ENCODE data around the gene PSMD11. TPM values are rescaled to one million over a fixed set of nuclear protein-coding genes. Genes with fewer than 3 reads are reported as not detected.

Gene PSMD11
- total RNA-seq, 1 donor from 2014 or later = 94.9 TPM

DNA sequence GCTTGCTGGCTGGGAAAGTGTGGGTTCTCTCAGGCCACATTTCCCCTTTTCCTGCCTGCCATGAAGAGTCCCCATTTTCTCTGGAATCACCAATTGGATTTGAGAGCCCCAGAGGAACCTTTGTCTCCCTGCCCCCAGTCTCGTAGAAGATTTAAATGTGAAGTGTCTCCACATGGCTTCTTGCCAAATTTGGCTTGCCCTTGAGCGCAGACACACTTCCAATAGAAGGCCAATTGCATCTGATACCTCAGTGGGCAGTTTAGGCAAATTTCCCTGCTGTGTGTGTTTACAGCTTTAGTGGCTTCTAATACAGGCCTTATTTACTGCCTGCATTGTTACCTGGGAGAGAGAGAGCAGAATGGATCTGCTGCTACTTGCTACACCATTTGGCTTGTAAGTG is 72.1 kb downstream of the PSMD11 start:
- DNase-seq (ENCODE audit: low spot score in 2 of 2, unreplicated experiment in 2 of 2) = no peak
- H3K4me1 Mint-ChIP-seq = peaks cover 26% of the 10 kb centered on the region
- TF ChIP-seq, protein P1, sequence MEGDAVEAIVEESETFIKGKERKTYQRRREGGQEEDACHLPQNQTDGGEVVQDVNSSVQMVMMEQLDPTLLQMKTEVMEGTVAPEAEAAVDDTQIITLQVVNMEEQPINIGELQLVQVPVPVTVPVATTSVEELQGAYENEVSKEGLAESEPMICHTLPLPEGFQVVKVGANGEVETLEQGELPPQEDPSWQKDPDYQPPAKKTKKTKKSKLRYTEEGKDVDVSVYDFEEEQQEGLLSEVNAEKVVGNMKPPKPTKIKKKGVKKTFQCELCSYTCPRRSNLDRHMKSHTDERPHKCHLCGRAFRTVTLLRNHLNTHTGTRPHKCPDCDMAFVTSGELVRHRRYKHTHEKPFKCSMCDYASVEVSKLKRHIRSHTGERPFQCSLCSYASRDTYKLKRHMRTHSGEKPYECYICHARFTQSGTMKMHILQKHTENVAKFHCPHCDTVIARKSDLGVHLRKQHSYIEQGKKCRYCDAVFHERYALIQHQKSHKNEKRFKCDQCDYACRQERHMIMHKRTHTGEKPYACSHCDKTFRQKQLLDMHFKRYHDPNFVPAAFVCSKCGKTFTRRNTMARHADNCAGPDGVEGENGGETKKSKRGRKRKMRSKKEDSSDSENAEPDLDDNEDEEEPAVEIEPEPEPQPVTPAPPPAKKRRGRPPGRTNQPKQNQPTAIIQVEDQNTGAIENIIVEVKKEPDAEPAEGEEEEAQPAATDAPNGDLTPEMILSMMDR (IDR thresholded peaks at IDR 0.05; ENCODE audit: unreplicated experiment) = no peak
- no peaks in the 10 kb centered on the region for H3K27me3 Mint-ChIP-seq (ENCODE audit: low read depth)
- H3K27ac Mint-ChIP-seq = no peak overlapping the region
- H3K9me3 Mint-ChIP-seq = no peaks in the 10 kb centered on the region
- H3K36me3 Mint-ChIP-seq = no peaks in the 10 kb centered on the region
- H3K4me3 Mint-ChIP-seq = no peak overlapping the region

DNA sequence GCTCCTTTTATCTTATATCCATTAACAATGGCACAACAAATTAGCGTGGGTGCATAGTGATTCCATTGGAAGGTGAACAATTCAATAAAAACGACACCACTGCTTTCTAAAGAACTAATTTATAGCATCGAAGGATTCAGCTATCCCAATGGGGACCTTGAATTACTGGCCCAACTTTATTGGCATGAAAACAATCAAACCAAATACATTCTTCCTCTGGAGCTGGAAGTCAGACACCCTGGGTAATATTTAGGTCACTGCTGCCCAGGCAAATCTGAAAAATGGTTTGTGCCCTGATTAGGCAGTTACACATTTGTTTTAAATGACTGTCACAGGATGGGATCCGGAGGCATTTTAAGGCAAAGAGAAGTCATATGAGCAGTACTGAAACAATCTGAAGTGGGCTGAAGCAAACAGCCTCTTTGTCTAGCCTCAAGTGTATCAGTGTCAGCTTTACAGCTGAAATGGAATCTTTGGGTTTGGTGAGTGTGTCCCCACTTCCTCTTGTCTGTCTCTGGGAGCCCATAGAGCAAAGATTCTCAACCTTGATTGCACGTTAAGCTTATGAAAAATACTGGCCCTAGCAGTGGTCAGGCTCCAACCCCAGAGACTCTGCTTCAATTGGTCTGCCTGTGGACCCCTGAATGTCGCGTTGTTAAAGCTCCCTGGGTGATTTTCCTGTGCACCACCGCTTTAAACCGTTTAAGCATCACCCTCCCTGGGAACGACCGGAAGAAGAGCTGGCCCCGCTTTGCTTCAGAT is 72.8 kb downstream of the PSMD11 start:
- no peaks in the 10 kb centered on the region for H3K36me3 Mint-ChIP-seq
- no peaks in the 10 kb centered on the region for H3K27me3 Mint-ChIP-seq (ENCODE audit: low read depth)
- no peak overlapping the region for H3K27ac Mint-ChIP-seq
- peaks cover 26% of the 10 kb centered on the region for H3K4me1 Mint-ChIP-seq
- DNase-seq (ENCODE audit: low spot score in 2 of 2, unreplicated experiment in 2 of 2) = no peak
- H3K4me3 Mint-ChIP-seq = no peak overlapping the region
- no peaks in the 10 kb centered on the region for H3K9me3 Mint-ChIP-seq
- TF ChIP-seq, protein P1 (IDR thresholded peaks at IDR 0.05; ENCODE audit: unreplicated experiment) = no peak

DNA sequence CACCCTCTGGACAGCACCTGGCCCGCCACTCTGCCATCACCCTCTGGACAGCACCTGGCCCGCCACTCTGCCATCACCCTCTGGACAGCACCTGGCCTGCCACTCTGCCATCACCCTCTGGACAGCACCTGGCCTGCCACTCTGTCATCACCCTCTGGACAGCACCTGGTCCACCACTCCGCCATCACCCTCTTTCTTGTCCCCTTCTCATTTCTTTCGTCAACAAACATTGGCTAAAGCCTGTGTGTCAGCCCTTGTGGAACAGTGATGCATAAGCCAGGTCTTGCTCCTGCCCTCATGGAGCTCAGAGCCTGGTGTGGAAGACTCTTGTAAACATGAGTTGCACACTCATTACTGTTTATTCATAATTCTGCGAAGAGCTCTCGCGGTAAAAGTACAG is 73.7 kb downstream of the PSMD11 start:
- Mint-ChIP-seq H3K27me3 (ENCODE audit: low read depth) (no peaks in the 10 kb centered on the region), H3K9me3 (no peaks in the 10 kb centered on the region), H3K36me3 (no peaks in the 10 kb centered on the region), H3K4me3 (no peak overlapping the region), H3K27ac (no peak overlapping the region), H3K4me1 (peaks cover 30% of the 10 kb centered on the region)
- no peak for DNase-seq (ENCODE audit: low spot score in 2 of 2, unreplicated experiment in 2 of 2)
- TF ChIP-seq, protein P1 (IDR thresholded peaks at IDR 0.05; ENCODE audit: unreplicated experiment) = no peak

DNA sequence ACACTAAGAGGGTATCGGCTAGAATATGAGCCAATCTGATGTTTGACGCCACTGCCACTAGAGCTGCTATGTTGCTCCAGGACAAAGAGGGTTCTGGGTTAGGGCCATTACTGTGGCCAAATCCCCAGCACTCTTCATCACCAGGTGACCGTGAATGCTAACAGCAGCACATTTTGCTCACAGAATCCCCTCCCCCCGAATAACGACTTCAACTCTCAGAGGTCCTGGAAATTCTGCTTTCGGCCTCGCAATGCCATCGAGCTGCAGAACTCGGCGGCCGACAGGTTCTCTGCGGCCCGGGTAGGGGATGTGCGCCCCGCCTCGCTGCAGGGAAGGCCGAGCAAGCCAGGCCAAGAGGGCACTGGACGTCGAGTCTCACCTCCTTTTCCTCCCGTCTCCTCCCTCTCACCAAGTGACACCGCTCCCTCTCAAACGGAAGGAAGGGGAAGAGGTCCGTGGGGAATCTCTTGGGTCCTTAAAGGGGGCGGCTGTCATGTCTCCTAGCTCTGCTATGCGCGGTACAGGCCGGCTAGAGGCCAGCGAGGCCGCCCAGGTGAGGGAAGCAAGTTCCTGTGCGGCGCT is 74.4 kb downstream of the PSMD11 start:
- TF ChIP-seq, protein P1 (IDR thresholded peaks at IDR 0.05; ENCODE audit: unreplicated experiment) = no peak
- Mint-ChIP-seq H3K27ac (peak overlapping the region; percentile 9), H3K4me1 (peaks cover 35% of the 10 kb centered on the region), H3K27me3 (ENCODE audit: low read depth) (no peaks in the 10 kb centered on the region), H3K36me3 (no peaks in the 10 kb centered on the region), H3K9me3 (no peaks in the 10 kb centered on the region), H3K4me3 (peak overlapping the region; percentile 67)
- no peak for DNase-seq (ENCODE audit: low spot score in 2 of 2, unreplicated experiment in 2 of 2)

DNA sequence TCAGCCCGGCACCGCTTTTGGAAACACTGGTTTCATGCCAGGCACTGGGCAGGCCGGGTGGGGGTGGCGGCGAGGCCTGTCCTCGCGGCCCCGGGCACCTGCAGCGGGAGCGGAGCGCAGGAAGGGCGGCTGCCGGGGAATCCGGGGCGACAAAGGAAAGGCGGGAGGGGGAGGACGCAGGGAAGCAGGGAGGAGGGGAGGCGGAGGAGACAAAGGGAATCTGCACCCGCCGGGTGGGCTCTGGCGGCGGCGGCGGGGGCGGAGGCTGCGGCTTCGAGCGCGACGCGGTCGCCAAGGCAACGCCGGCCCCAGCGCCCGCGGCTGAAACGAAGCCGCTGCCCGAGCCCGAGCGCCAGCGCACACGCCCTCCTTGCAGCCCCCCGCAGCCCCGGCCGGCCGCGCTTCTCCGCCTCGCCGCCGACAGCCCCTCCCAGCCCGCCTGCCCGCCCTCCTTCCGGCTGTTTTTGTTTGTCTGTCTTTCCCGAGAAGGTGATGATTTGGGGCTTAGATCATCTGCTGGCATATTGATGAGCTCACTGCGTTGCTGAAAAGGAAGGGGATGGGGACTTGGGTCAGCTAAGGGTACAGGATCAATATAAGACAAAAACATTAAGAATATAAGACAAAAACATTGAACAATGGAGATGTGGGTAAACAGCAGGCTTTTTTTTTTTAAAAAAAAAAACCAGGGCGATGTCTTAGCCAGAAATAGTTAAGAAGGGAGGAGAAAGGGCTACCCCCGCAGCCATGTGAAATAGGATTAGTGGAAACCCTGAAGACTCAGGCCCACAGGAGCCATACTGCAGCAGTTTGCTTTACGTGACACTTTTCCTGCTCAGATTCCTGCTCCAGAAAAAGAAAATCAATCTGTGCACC is 75.2 kb downstream of the PSMD11 start:
- H3K4me3 Mint-ChIP-seq = peak overlapping the region; percentile 75
- peaks cover 35% of the 10 kb centered on the region for H3K4me1 Mint-ChIP-seq
- peak; percentile 65 to 77 for DNase-seq (ENCODE audit: low spot score in 2 of 2, unreplicated experiment in 2 of 2)
- no peaks in the 10 kb centered on the region for H3K9me3 Mint-ChIP-seq
- H3K27ac Mint-ChIP-seq = peak overlapping the region; percentile 62
- H3K27me3 Mint-ChIP-seq (ENCODE audit: low read depth) = no peaks in the 10 kb centered on the region
- H3K36me3 Mint-ChIP-seq = no peaks in the 10 kb centered on the region
- TF ChIP-seq, protein P1 (IDR thresholded peaks at IDR 0.05; ENCODE audit: unreplicated experiment) = no peak

Data from mesothelial cell of epicardium (in vitro differentiated cells).